Type B pancreatic cell (in vitro differentiated cells): Measurements from ENCODE around the gene PTGR3. TPM values are rescaled to one million over a fixed set of nuclear protein-coding genes. Genes with fewer than 3 reads are reported as not detected.

Experiments used
- DNase-seq: peaks from one replicate; pipeline ENCODE4 v3.0.0; 2021; ENCODE audit warnings: mixed read lengths; ENCODE audit not compliant: unreplicated experiment; ENCODE audit errors: extremely low spot score
- H3K27ac Mint-ChIP-seq: 2 replicates; pipeline ENCODE4 v1.8.0; 2021; ENCODE audit warnings: mild to moderate bottlenecking, mixed read lengths
- H3K27me3 Mint-ChIP-seq: 2 replicates; pipeline ENCODE4 v1.8.0; 2021; ENCODE audit warnings: mixed read lengths
- H3K36me3 Mint-ChIP-seq: 2 replicates; pipeline ENCODE4 v1.8.0; 2021; ENCODE audit warnings: mixed read lengths
- H3K4me1 Mint-ChIP-seq: one replicate; pipeline ENCODE4 v1.8.0; 2021; ENCODE audit warnings: mixed read lengths; ENCODE audit not compliant: unreplicated experiment
- H3K4me3 Mint-ChIP-seq: 2 replicates; pipeline ENCODE4 v1.8.0; 2021; ENCODE audit warnings: mild to moderate bottlenecking, mixed read lengths
- H3K9me3 Mint-ChIP-seq: 2 replicates; pipeline ENCODE4 v1.8.0; 2021; ENCODE audit warnings: mixed read lengths
- total RNA-seq: library from RNA; stranded (reverse); gene quantifications from 2 replicates; pipeline ENCODE4 v1.2.1, GENCODE V29; 2021; ENCODE audit warnings: low replicate concordance
- TF ChIP-seq, protein P1 (sequence below): fragments of 200-600 bp; sonication (generic); conservative IDR thresholded peaks from 2 replicates; pipeline ENCODE4 v1.5.0; 2021; ENCODE audit warnings: antibody characterized with exemption, mild to moderate bottlenecking

Gene PTGR3
- total RNA-seq, 1 donor from 2014 or later, result 86.7 TPM

DNA sequence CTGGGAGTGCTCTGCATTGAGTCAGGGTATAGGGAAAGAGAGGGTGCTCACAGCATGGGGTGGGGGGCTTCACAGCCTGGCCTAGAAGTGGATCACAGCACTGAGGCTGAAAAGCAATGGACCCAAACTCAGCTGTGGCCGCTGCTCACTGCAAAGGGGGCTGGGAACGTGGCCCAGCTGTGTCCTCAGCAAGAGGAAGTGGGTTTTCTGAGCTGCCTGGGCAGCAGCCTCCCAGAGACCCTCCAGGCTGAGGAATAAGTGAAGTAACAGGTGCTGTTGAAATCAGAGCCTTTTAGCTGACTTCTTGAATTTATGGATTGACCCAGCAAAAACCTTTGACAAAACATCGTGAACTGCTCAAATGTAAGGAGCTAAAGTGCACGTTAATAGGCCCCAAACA is 35.2 kb downstream of the PTGR3 start:
- Mint-ChIP-seq H3K27ac (no peak overlapping the region), H3K9me3 (no peaks in the 10 kb centered on the region), H3K4me1 (peaks cover 1% of the 10 kb centered on the region), H3K27me3 (peaks cover 11% of the 10 kb centered on the region), H3K4me3 (no peak overlapping the region), H3K36me3 (no peaks in the 10 kb centered on the region)
- DNase-seq, result no peak
- TF ChIP-seq, protein P1, sequence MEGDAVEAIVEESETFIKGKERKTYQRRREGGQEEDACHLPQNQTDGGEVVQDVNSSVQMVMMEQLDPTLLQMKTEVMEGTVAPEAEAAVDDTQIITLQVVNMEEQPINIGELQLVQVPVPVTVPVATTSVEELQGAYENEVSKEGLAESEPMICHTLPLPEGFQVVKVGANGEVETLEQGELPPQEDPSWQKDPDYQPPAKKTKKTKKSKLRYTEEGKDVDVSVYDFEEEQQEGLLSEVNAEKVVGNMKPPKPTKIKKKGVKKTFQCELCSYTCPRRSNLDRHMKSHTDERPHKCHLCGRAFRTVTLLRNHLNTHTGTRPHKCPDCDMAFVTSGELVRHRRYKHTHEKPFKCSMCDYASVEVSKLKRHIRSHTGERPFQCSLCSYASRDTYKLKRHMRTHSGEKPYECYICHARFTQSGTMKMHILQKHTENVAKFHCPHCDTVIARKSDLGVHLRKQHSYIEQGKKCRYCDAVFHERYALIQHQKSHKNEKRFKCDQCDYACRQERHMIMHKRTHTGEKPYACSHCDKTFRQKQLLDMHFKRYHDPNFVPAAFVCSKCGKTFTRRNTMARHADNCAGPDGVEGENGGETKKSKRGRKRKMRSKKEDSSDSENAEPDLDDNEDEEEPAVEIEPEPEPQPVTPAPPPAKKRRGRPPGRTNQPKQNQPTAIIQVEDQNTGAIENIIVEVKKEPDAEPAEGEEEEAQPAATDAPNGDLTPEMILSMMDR, result no peak

DNA sequence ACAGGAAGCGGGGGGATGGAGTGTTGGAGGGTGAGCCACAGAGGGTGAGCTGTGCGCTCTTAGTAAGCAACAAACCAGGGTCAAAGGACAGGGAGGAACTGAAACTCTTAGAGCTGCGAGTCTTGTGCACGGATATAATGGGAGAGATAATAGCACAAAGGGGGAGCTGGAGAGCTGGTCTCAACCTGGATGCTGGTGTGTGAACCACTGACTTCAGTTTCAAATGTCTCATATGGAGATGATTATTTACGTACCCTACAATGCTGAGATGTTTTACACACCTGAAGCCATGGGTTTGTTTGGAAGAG is 35.9 kb downstream of the PTGR3 start:
- TF ChIP-seq, protein P1, result no peak
- no peak for DNase-seq
- Mint-ChIP-seq H3K36me3 (no peaks in the 10 kb centered on the region), H3K27me3 (peaks cover 15% of the 10 kb centered on the region), H3K27ac (no peak overlapping the region), H3K4me3 (no peak overlapping the region), H3K9me3 (no peaks in the 10 kb centered on the region), H3K4me1 (peaks cover 4% of the 10 kb centered on the region)

DNA sequence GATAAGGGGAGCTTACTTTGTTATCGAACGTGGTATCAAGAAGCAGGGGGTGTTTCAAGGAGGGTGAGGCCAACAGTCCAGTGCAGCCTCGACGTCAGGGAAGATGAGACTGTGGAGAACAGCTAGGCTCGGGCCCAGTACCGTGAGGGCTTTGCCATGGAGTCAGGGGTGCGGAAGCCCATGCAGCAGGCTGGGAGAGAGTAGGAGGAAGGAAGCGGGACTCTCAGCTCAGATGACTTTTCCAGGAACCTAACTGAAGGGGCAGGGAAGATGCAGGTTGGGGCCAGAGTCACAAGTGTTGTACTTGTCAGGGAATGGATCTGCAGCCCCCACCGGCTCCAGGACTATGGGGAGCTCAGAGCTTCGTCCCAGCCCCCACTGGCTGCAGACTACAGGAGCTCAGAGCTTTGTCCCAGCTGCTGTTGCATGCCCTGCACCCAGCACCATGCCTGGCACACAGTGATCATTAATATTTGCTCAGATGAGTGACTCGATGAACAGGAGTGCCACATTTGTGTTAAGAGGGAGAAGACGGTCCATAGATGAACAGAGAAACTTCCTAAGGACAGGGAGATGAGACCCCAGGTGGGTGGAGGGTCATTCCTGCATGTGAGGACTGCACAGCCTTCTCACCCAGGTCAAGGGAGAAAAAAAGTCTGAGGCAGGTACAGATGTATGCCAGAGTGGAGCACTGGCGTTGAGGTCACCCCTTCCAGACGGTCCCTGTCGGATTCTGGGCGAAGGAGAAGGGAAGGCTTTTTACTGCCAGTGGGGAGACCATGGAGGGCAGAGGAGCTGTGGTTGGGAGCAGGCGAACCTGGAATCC is 36.4 kb downstream of the PTGR3 start:
- H3K36me3 Mint-ChIP-seq, result no peaks in the 10 kb centered on the region

DNA sequence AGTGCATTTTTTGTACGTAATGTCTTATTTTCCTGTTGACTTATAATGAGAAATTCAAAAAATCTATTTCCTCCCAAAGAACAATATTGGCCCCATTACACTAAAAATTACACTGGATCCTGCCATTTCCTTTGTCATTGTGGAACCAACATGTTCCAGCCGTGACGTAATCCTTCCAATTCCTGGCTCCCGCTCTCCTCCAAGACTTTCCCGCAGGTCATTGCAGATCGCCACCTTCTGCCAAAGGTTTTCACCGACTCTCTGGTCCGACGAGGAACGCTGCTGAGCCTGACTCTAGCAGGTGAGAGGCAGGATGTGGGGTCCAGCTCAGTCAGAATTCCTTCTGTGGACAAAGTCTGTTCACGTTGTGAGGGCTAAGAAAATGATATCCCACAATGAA is 38.0 kb downstream of the PTGR3 start:
- no peak for DNase-seq
- H3K36me3 Mint-ChIP-seq, result no peaks in the 10 kb centered on the region
- no peak overlapping the region for H3K4me3 Mint-ChIP-seq
- no peaks in the 10 kb centered on the region for H3K9me3 Mint-ChIP-seq
- peaks cover 4% of the 10 kb centered on the region for H3K4me1 Mint-ChIP-seq
- TF ChIP-seq, protein P1, result no peak
- no peak overlapping the region for H3K27ac Mint-ChIP-seq
- H3K27me3 Mint-ChIP-seq, result peaks cover 15% of the 10 kb centered on the region

More for the DNA sequence above, 36.4 kb downstream of the PTGR3 start:
- TF ChIP-seq, protein P1, result no peak
- Mint-ChIP-seq H3K27ac (no peak overlapping the region), H3K9me3 (no peaks in the 10 kb centered on the region), H3K4me1 (peaks cover 4% of the 10 kb centered on the region), H3K4me3 (no peak overlapping the region), H3K27me3 (peaks cover 15% of the 10 kb centered on the region)
- DNase-seq, result no peak

DNA sequence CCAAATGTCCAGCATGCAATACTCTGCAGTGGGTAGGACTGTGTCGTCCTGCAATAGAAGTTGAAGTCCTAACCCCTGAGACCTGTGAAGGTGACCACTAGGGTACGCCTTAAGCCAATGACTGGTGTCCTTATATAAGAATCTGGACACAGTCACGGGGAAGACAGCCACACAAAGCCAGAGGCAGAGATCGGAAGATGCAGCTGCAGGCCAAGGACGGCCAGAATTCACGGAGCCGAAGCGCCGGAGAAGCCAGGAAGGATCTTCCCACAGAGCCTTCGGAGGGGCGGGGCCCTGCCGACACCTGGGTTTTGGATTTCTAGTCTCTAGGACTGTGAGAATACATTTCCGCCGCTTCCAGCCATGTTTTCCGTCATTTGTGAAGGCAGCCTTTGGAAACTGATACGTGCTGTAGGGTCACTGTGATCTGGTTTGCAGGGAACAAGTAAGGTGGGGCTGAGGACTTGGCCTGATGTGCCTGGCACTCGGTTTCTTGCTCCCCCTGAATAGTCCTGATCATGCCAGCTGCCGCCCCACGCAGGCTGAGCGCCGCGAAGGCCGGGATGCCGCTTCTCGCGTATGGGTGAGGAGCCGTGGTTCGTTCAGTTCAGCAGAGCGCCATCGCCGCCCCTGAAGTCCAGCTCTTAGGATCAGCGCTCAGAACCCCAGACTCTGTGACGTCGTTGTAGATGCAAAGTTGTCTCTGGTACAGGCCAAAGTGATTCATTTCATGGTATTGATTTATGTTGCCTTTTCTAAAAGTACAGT is 38.7 kb downstream of the PTGR3 start:
- TF ChIP-seq, protein P1, result no peak
- Mint-ChIP-seq H3K9me3 (no peaks in the 10 kb centered on the region), H3K36me3 (no peaks in the 10 kb centered on the region), H3K27me3 (peaks cover 15% of the 10 kb centered on the region), H3K4me3 (no peak overlapping the region), H3K27ac (no peak overlapping the region), H3K4me1 (peaks cover 4% of the 10 kb centered on the region)
- DNase-seq, result no peak
